GM18526 (cell line): Measurements from ENCODE around the gene ACTRT3.

Source experiments
- POLR2A ChIP-seq: IDR thresholded peaks from 3 replicates; pipeline ENCODE4 v1.6.1; 2011; ENCODE audit not compliant: insufficient read length; ENCODE audit errors: extremely low read depth

Gene ACTRT3

GRCh38 chr3:169754711-169755110, 14.7 kb downstream of the ACTRT3 start:
- no peak for TF ChIP-seq POLR2A

GRCh38 chr3:169751875-169752274, 17.5 kb downstream of the ACTRT3 start:
- no peak for TF ChIP-seq POLR2A

GRCh38 chr3:169750665-169751064, 18.7 kb downstream of the ACTRT3 start:
- TF ChIP-seq POLR2A = no peak

- TF ChIP-seq POLR2A = no peak
These were observed 20.7 kb downstream of the ACTRT3 start for GRCh38 chr3:169748670-169749069.

GRCh38 chr3:169746924-169747323, 22.4 kb downstream of the ACTRT3 start:
- TF ChIP-seq POLR2A = no peak

- no peak for TF ChIP-seq POLR2A
These were observed 24.9 kb downstream of the ACTRT3 start for GRCh38 chr3:169744366-169745054.

- no peak for TF ChIP-seq POLR2A
These were observed 30.3 kb downstream of the ACTRT3 start for GRCh38 chr3:169739067-169739466.

- no peak for TF ChIP-seq POLR2A
These were observed 46.6 kb downstream of the ACTRT3 start for GRCh38 chr3:169722724-169723123.
